Activated CD4-positive, alpha-beta T cell treated with anti-CD3 and anti-CD28 coated beads, Interleukin-2, amount 50 U/mL, for 4 hours (primary cell): ENCODE measurements around the gene ATP5PB.

Source experiments
- DNase-seq, 2 experiments: peaks; one replicate each; pipeline ENCODE4 v3.0.0-alpha.2; 2020

ATP5PB gene

GRCh38 chr1:111448918-111449702, at the start of gene ATP5PB, which contains the start of gene WDR77:
TSS of gene ATP5PB (plus strand) at chr1:111449464. CDS start at chr1:111449542, 78 bp downstream.
TSS of gene WDR77 (minus strand) at chr1:111449256. CDS start at chr1:111449169, 87 bp downstream.
- peak; percentile 77 to 82 for DNase-seq

DNA sequence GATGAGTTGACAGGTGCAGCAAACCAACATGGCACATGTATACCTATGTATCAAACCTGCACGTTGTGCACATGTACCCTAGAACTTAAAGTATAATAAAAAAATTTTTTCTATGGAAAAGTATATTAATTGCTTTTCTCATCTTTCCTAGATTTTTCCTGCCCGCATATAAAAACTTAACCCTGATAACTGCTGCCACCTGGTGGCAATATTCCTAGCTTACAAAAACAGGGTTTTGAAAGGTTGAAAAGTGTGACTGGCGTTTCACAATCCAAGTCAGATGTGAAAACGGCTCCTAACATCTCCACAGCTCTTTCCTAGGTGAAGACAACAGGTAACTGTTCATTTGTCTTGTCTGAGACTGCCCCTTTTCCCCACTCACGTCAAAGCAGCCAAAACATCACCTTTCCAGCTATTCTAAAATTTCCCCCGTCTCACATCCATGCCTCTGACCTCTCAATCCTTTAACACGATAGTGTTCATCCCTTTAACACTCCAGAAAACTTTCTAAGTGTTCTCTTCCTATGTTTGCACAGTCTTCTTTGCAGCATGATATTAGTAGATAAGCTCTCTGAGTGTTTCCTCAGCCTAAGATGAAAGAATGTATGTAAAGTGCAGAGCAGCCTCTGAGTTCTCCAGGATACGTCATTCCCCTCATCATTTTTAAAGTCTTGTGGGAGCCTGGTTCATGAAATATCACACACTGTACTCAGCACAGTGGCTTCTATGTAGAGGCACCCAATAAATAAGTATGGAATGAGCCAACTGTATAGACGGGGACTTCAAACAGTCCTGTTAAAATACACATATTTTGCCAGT, 49.3 kb upstream of the ATP5PB start:
- peak; percentile 18 to 25 for DNase-seq

GRCh38 chr1:111402083-111402482, 47.2 kb upstream of the ATP5PB start:
- DNase-seq: no peak

- no peak for DNase-seq
These were observed 44.7 kb upstream of the ATP5PB start for GRCh38 chr1:111404588-111404987.

DNA sequence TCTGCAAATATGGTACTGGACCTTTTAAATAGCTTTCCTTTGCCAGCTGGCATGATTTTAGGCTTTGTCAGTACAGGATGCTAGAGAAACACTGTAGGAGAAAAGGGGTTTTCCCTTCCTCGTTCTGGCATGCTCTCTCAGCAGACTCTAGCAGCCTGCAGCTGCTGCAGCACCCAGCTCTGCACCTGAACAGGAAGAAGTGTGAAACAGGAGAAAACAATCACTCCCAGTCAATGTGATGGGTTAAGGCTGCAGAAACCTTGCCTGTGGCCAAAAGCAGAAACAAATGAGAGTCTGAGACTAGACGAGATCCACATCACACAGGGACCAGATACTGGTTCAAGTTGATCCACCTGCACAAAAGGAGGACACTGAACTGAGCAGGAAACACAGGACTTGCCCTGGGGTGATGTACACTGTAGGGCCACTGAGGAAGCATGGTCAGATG, 42.9 kb upstream of the ATP5PB start:
- peak; percentile 17 to 31 for DNase-seq

GRCh38 chr1:111407301-111407700, 42.0 kb upstream of the ATP5PB start:
- DNase-seq: no peak

DNA sequence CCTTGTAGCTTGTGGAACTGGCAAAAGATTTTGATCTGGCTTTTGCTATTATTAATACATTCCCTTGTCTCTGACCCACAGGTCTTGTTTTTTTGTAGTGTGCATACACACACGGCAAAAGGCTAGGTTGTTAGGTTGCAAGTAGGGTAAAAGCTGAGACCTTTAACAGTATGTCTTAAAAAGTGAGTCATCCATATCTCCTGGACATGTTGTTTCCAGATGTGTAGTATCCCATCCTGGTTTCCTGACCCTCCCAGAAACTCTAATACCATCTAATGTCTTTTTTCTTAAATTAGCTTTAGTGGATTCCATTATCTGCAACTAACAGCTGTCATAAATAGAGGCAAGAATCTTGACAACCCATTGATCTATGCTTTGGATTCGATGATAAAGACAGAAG, 36.4 kb upstream of the ATP5PB start:
- DNase-seq: no peak

GRCh38 chr1:111414756-111415155, 34.5 kb upstream of the ATP5PB start:
- no peak for DNase-seq

- DNase-seq: no peak
These were observed 33.8 kb upstream of the ATP5PB start for GRCh38 chr1:111415461-111415860.

DNA sequence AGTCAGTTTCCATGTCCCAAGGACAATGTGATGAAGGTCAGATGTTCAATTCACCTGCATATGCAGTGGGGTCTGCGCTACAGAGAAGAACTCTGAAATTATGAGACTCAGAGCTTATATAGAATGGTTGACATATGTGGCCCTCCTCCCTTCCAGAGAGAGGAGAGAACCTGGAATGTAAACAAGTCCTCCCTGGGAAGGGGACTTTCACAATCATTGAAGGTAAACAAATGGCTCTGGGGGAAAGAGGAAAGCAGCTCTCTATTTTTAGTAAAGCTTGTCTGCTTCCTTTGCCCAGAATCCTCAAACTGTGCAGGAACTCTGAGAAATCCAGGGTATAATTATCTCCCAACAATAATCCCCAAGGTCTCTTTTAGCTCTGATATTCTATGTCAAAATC, 31.5 kb upstream of the ATP5PB start:
- no peak for DNase-seq

- no peak for DNase-seq
These were observed 30.2 kb upstream of the ATP5PB start for GRCh38 chr1:111419037-111419436.

- DNase-seq: no peak
These were observed 28.9 kb upstream of the ATP5PB start for GRCh38 chr1:111420377-111420776.

- DNase-seq: no peak
These were observed 26.5 kb upstream of the ATP5PB start for GRCh38 chr1:111422546-111423391.

GRCh38 chr1:111424281-111424680, 25.0 kb upstream of the ATP5PB start:
- DNase-seq: no peak

- no peak for DNase-seq
These were observed 12.5 kb upstream of the ATP5PB start for GRCh38 chr1:111436726-111437125.

DNA sequence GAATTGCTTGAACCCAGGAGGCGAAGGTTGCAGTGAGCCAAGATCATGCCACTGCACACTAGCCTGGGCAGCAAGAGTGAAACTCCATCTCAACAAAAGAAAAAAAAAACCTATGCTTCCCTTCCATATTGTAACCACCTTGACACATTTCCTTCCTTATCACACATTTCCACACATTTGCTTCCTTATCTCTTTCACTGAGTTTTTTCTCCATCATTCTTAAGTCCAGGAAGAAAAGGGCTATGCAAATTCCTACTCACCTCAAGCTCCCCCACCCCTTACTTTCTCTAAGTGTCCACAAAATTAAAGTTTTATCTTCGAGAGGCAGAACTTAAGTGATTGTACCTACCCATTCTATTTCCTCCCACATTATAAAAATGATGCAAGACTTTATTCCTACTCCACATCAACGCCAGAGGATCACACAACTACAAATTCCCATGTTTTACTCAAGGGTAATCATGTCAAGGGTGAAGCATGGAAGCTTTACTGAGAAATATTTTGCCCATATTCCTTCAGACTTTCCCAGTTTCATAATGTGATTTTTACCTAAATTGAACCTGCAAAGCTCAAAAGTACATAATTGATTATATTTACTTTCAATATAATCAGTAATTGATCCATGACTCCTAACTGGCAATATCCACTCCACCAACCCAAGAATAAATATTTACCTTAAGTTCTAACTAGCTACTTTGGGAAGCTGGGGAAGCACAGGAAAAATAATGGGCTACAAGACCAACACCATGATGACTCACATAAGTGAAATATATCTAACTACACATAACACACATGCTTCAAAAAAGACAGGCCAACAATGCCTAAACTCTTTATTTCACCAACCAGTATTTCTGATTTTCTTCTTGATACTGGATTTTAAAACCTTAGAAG, 9.6 kb upstream of the ATP5PB start:
- DNase-seq: no peak

DNA sequence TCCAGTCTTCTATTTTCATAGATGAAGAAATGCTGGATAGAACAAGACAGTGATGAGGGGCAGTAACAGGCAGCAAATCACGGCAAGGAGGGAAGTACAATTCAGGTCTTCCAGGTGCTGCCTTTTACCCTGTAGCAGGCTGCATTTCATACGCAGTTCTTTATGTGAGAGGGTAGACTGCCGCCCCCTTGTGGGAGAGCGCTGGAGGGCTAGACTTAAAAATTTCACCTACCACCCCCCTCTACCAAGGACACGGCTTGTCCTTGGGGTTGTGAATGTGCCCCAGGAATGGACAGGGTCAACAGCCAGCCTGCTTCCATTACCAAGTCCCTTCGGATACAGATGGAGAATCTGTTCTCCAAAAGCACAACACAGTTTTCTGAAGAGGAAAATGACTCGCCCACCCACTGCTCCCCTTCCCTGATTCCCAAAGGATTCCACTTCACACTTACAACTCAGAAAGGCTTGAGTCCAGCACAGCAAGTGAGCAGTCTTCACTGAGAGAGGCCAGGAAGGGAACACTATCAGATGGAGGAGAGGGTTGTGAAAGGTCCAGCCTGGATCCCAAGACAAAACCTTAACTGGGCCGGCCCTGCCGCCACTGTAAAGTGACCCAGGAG, 7.6 kb upstream of the ATP5PB start:
- DNase-seq: peak; percentile 66 to 68

- DNase-seq: no peak
These were observed 6.8 kb upstream of the ATP5PB start for GRCh38 chr1:111442457-111442856.

- no peak for DNase-seq
These were observed 5.2 kb upstream of the ATP5PB start for GRCh38 chr1:111444031-111444430.

DNA sequence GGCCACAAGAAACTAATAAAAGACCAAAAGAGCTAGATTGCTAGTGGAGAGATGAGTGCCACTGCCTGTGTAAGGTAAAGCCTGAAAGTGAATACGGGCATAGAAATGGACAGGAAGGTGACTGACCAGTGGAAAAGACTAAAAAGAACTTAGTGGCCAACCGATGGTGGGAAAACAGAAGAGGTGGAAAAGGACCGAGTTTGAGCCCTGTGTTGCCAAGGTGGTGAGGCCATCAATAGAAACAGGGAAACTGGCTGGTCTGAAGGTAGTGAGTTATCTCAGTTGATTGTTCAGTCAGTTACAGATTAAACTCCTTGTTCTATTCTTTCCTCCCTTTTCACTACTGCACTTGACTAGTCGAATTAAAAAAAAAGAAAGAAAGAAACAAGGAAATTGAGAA, 2.7 kb upstream of the ATP5PB start:
- no peak for DNase-seq
